Panc1 (cell line): ENCODE data around the gene TCP11L2. TPM values are rescaled to one million over a fixed set of nuclear protein-coding genes. Genes with fewer than 3 reads are reported as not detected.

Experiments used
- ATAC-seq: fragments of 200-7000 bp; cut with Tn5 transposase; 2 replicates; pipeline ENCODE4 v1.9.1; 2020; ENCODE audit warnings: mild to moderate bottlenecking, moderate library complexity
- BruUV-seq: library from RNA; stranded (reverse); fragments of 400-500 nt; replicated peaks from 2 replicates; lab custom pipeline; 2021; lab: Mats Ljungman, UMichigan
- CTCF ChIA-PET: fragments of 300-600 bp; sonication (Branson Sonifier 250); formaldehyde crosslinking; loops from one replicate; lab custom pipeline; 2022; ENCODE audit warnings: antibody characterized with exemption; lab: Charles Lee
- POLR2A ChIA-PET: fragments of 300-600 bp; sonication (Branson Sonifier 250); formaldehyde crosslinking; loops from one replicate; lab custom pipeline; 2022; ENCODE audit warnings: antibody characterized with exemption; lab: Charles Lee
- DNase-seq: peaks from one replicate; pipeline ENCODE4 v3.0.0-alpha.2; 2010; ENCODE audit warnings: low read depth, low spot score
- H3K27ac ChIP-seq: 2 replicates; pipeline ENCODE4 v1.5.1; 2011; ENCODE audit warnings: mild to moderate bottlenecking, low read length, inconsistent platforms
- H3K27me3 ChIP-seq: fragments of 200-500 bp; sonication (Bioruptor generic); 2 replicates; pipeline ENCODE4 v1.6.0; 2014; ENCODE audit warnings: low read length, inconsistent platforms; ENCODE audit not compliant: control insufficient read depth, insufficient read depth
- H3K36me3 ChIP-seq: fragments of 200-500 bp; sonication (Bioruptor generic); 2 replicates; pipeline ENCODE4 v1.5.1; 2014; ENCODE audit warnings: inconsistent platforms, mild to moderate bottlenecking, low read length, moderate library complexity; ENCODE audit not compliant: control insufficient read depth, insufficient read depth
- H3K4me1 ChIP-seq: 2 replicates; pipeline ENCODE4 v1.5.1; 2011; ENCODE audit warnings: inconsistent platforms, mild to moderate bottlenecking, low read length, moderate library complexity; ENCODE audit not compliant: control insufficient read depth, insufficient read depth
- H3K4me3 ChIP-seq, 2 experiments: 2 replicates each; pipeline ENCODE4 v1.5.1; 2011 to 2012; ENCODE audit warnings: low read depth in 2 of 2, low read length in 2 of 2, mild to moderate bottlenecking in 2 of 2, inconsistent platforms in 1 of 2, moderate library complexity in 1 of 2
- H3K9me3 ChIP-seq: fragments of 200-500 bp; sonication (Bioruptor generic); 2 replicates; pipeline ENCODE4 v1.5.1; 2014; ENCODE audit warnings: low read depth, mild to moderate bottlenecking, inconsistent platforms, low read length, moderate library complexity; ENCODE audit not compliant: control insufficient read depth, insufficient read depth
- POLR2AphosphoS5 ChIP-seq: IDR thresholded peaks from 2 replicates; pipeline ENCODE4 v1.6.1; 2012; ENCODE audit warnings: mild to moderate bottlenecking, low read depth, low read length, moderate library complexity
- SIN3A ChIP-seq: IDR thresholded peaks from 2 replicates; pipeline ENCODE4 v1.6.1; 2012; ENCODE audit warnings: low read depth, mild to moderate bottlenecking, low read length, moderate library complexity, borderline replicate concordance; ENCODE audit not compliant: insufficient read depth
- TCF7L2 ChIP-seq: IDR thresholded peaks from 2 replicates; pipeline ENCODE4 v1.6.1; 2011; ENCODE audit warnings: mild to moderate bottlenecking, low read depth, low read length, inconsistent platforms
- in situ Hi-C: cut with HindIII; loops from 2 replicates; pipeline ENCODE4 v1.10.0; 2016; ENCODE audit warnings: low sequenced_read_pairs, low pct_unique_long_range_greater_than_20kb
- intact Hi-C: fragments of 100-400 bp; cut with micrococcal nuclease; formaldehyde crosslinking; loops from one replicate; pipeline ENCODE4 v1.10.0; 2022; ENCODE audit not compliant: unreplicated experiment
- total RNA-seq: library from RNA; stranded (reverse); gene quantifications from one replicate; pipeline ENCODE4 v1.2.1, GENCODE V29; 2021; ENCODE audit not compliant: unreplicated experiment
- TF ChIP-seq, protein P1 (sequence below): fragments of 450-650 bp; IDR thresholded peaks from 2 replicates; pipeline ENCODE4 v1.5.1; 2017; ENCODE audit warnings: mild to moderate bottlenecking
- TF ChIP-seq, protein P2 (sequence below), 2 experiments: IDR thresholded peaks; 2 replicates each; pipeline ENCODE4 v1.6.1; 2011 to 2012; ENCODE audit warnings: low read depth in 2 of 2, control low read depth in 1 of 2, low read length in 1 of 2, mild to moderate bottlenecking in 1 of 2, moderate library complexity in 1 of 2; ENCODE audit not compliant: insufficient read depth in 1 of 2

The TCP11L2 gene
- total RNA-seq, 1 experiment from 2014 or later: 3.5 TPM

DNA sequence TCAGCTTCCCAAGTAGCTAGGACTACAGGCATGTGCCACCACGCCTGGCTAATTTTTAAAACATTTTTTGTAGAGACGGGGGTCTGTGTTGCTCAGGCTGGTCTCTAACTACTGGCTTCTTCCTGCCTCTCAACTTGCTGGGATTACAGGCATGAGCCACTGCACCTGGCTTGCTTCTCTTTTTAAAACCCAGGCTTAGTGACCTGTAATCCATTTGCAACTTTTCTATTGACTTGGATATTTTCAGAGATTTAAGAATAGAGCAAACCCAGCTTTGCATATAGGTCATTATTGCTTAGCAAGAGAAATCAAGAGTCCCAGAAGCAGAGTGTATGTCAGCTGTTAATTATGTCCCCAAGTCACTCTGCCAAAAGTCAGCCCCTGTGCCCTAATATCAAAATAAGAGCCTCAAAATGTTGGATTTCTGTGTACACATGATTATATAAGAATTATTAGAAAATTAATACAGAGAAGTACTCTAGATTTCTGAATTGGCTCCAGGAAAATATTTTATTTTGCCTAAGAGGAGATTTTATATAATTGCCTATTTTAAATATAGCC is 24.9 kb downstream of the TCP11L2 start:
- CTCF ChIA-PET: no interaction called here
- H3K4me1 ChIP-seq: no peaks in the 10 kb centered on the region
- no peak for ATAC-seq
- no peaks in the 10 kb centered on the region for H3K9me3 ChIP-seq
- in situ Hi-C loops (no loop called here), intact Hi-C loops (no loop called here)
- no TSS peak for BruUV-seq
- no peaks in the 10 kb centered on the region for H3K36me3 ChIP-seq
- no peaks in the 10 kb centered on the region; the same call in 1 of the 2 replicates for H3K27me3 ChIP-seq
- no peak overlapping the region for H3K27ac ChIP-seq
- POLR2A ChIA-PET: no interaction called here
- H3K4me3 ChIP-seq: no peak overlapping the region
- TF ChIP-seq TCF7L2: no peak
- DNase-seq: no peak

DNA sequence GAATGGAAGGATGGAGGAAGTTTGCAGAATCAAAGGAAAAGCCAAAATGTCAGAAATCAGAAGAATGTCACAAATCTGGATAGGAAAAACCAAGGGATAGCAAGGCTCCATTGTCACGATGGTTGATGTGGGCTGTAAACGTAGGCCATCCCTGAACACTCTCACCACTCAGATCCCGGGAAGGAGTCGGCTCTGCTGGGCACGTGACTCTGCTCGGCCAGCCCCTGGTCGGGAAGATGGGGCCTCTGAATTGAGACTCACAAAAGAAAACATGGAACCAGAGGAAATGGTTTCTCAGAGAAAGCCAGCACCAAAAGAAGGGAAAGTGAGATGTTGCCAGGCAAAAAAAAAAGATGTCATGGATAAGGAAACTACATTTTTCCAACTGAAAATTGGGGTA is 26.2 kb downstream of the TCP11L2 start:
- H3K27me3 ChIP-seq: peaks cover 7% of the 10 kb centered on the region; the same call in 1 of the 2 replicates

More for the DNA sequence above, 26.2 kb downstream of the TCP11L2 start:
- Histone ChIP-seq H3K4me3 (no peak overlapping the region), H3K4me1 (no peaks in the 10 kb centered on the region), H3K36me3 (no peaks in the 10 kb centered on the region), H3K27ac (no peak overlapping the region), H3K9me3 (no peaks in the 10 kb centered on the region)
- TF ChIP-seq TCF7L2 (no peak), POLR2AphosphoS5 (no peak), SIN3A (no peak)
- TF ChIP-seq, protein P1, sequence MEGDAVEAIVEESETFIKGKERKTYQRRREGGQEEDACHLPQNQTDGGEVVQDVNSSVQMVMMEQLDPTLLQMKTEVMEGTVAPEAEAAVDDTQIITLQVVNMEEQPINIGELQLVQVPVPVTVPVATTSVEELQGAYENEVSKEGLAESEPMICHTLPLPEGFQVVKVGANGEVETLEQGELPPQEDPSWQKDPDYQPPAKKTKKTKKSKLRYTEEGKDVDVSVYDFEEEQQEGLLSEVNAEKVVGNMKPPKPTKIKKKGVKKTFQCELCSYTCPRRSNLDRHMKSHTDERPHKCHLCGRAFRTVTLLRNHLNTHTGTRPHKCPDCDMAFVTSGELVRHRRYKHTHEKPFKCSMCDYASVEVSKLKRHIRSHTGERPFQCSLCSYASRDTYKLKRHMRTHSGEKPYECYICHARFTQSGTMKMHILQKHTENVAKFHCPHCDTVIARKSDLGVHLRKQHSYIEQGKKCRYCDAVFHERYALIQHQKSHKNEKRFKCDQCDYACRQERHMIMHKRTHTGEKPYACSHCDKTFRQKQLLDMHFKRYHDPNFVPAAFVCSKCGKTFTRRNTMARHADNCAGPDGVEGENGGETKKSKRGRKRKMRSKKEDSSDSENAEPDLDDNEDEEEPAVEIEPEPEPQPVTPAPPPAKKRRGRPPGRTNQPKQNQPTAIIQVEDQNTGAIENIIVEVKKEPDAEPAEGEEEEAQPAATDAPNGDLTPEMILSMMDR: no peak
- TF ChIP-seq, protein P2, sequence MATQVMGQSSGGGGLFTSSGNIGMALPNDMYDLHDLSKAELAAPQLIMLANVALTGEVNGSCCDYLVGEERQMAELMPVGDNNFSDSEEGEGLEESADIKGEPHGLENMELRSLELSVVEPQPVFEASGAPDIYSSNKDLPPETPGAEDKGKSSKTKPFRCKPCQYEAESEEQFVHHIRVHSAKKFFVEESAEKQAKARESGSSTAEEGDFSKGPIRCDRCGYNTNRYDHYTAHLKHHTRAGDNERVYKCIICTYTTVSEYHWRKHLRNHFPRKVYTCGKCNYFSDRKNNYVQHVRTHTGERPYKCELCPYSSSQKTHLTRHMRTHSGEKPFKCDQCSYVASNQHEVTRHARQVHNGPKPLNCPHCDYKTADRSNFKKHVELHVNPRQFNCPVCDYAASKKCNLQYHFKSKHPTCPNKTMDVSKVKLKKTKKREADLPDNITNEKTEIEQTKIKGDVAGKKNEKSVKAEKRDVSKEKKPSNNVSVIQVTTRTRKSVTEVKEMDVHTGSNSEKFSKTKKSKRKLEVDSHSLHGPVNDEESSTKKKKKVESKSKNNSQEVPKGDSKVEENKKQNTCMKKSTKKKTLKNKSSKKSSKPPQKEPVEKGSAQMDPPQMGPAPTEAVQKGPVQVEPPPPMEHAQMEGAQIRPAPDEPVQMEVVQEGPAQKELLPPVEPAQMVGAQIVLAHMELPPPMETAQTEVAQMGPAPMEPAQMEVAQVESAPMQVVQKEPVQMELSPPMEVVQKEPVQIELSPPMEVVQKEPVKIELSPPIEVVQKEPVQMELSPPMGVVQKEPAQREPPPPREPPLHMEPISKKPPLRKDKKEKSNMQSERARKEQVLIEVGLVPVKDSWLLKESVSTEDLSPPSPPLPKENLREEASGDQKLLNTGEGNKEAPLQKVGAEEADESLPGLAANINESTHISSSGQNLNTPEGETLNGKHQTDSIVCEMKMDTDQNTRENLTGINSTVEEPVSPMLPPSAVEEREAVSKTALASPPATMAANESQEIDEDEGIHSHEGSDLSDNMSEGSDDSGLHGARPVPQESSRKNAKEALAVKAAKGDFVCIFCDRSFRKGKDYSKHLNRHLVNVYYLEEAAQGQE (IDR thresholded peaks at IDR 0.05; ENCODE audit: insufficient read depth in 1 of 2, low read depth in 2 of 2, low read length in 1 of 2): no peak
- no TSS peak for BruUV-seq
- DNase-seq (no peak), ATAC-seq (no peak)
- intact Hi-C loops: no loop called here
- ChIA-PET CTCF (no interaction called here), POLR2A (no interaction called here)
- in situ Hi-C loops: no loop called here
